Caco-2 (cell line): Measurements from ENCODE around the gene LAPTM5. TPM values are rescaled to one million over a fixed set of nuclear protein-coding genes. Genes with fewer than 3 reads are reported as not detected.

Experiments used
- BruUV-seq: library from RNA; stranded (reverse); fragments of 400-500 nt; replicated peaks from 2 replicates; lab custom pipeline; 2021; lab: Mats Ljungman, UMichigan
- CTCF ChIA-PET: fragments of 300-600 bp; sonication (Branson Sonifier 250); formaldehyde crosslinking; loops from one replicate; lab custom pipeline; 2022; ENCODE audit warnings: antibody characterized with exemption; lab: Charles Lee
- POLR2A ChIA-PET: fragments of 300-600 bp; sonication (Branson Sonifier 250); formaldehyde crosslinking; loops from one replicate; lab custom pipeline; 2022; ENCODE audit warnings: antibody characterized with exemption; lab: Charles Lee
- DNase-seq, 2 experiments: peaks; one replicate each; pipeline versions ENCODE4 v3.0.0 to v3.0.0-alpha.2; 2020 to 2022
- H3K27me3 ChIP-seq: replicated peaks from 2 replicates; pipeline ENCODE4 v1.6.0; 2011; ENCODE audit warnings: low read length; ENCODE audit not compliant: control insufficient read depth, insufficient read depth
- H3K36me3 ChIP-seq: 2 replicates; pipeline ENCODE4 v1.5.1; 2011; ENCODE audit warnings: low read length; ENCODE audit not compliant: control insufficient read depth, insufficient read depth
- H3K4me1 ChIP-seq: fragments of 250-450 bp; sonication (Bioruptor Pico); 2 replicates; pipeline ENCODE4 v1.5.1; 2020; ENCODE audit warnings: mild to moderate bottlenecking
- H3K4me3 ChIP-seq: 2 replicates; pipeline ENCODE4 v1.5.1; 2011; ENCODE audit warnings: low read depth, mild to moderate bottlenecking, control low read depth, low read length
- H3K9me3 ChIP-seq: fragments of 250-450 bp; sonication (Bioruptor Pico); 2 replicates; pipeline ENCODE4 v1.5.1; 2020; ENCODE audit warnings: mild to moderate bottlenecking, moderate library complexity
- H3K27ac Mint-ChIP-seq: one replicate; pipeline ENCODE4 v1.8.0; 2022; ENCODE audit warnings: mixed read lengths; ENCODE audit not compliant: unreplicated experiment
- H3K27me3 Mint-ChIP-seq: one replicate; pipeline ENCODE4 v1.8.0; 2022; ENCODE audit warnings: mixed read lengths; ENCODE audit not compliant: insufficient read depth, unreplicated experiment
- H3K36me3 Mint-ChIP-seq: one replicate; pipeline ENCODE4 v1.8.0; 2022; ENCODE audit warnings: mild to moderate bottlenecking, mixed read lengths; ENCODE audit not compliant: insufficient read depth, unreplicated experiment
- H3K4me1 Mint-ChIP-seq: one replicate; pipeline ENCODE4 v1.8.0; 2022; ENCODE audit warnings: low read depth, mixed read lengths; ENCODE audit not compliant: unreplicated experiment
- H3K4me3 Mint-ChIP-seq: one replicate; pipeline ENCODE4 v1.8.0; 2022; ENCODE audit warnings: mild to moderate bottlenecking, moderate library complexity, mixed read lengths; ENCODE audit not compliant: unreplicated experiment
- H3K9me3 Mint-ChIP-seq: one replicate; pipeline ENCODE4 v1.8.0; 2022; ENCODE audit warnings: mixed read lengths; ENCODE audit not compliant: unreplicated experiment
- CTCF ChIP-seq, 2 experiments: fragments of 200-600 bp in 1 of 2; IDR thresholded peaks; 1 replicate in 1 of 2; 2 replicates in 1 of 2; pipeline versions ENCODE4 v1.5.1 to v1.8.0; 2011 to 2022; ENCODE audit warnings: antibody characterized with exemption in 1 of 2, control low read depth in 1 of 2, inconsistent platforms in 1 of 2, low read depth in 1 of 2, low read length in 1 of 2, mild to moderate bottlenecking in 1 of 2, moderate library complexity in 1 of 2; ENCODE audit not compliant: insufficient read depth in 1 of 2, severe bottlenecking in 1 of 2, unreplicated experiment in 1 of 2
- intact Hi-C: fragments of 100-400 bp; cut with micrococcal nuclease; formaldehyde crosslinking; loops from one replicate; pipeline ENCODE4 v1.10.0; 2022; ENCODE audit not compliant: unreplicated experiment
- total RNA-seq: library from RNA; stranded (reverse); gene quantifications from 2 replicates; pipeline ENCODE4 v1.2.3, GENCODE V29; 2022

LAPTM5 gene
- total RNA-seq, 1 experiment from 2014 or later, result not detected

GRCh38 chr1:30699762-30700161 is 57.8 kb downstream of the LAPTM5 start:
- intact Hi-C loops, result loop anchor here (10.0 kb wide), 1 partner anchor 345 kb away; no protein-coding TSS in a partner anchor
- POLR2A ChIA-PET, result no interaction called here
- TF ChIP-seq CTCF (IDR thresholded peaks at IDR 0.05; ENCODE audit: insufficient read depth in 1 of 2, low read depth in 1 of 2, low read length in 1 of 2, severe bottlenecking in 1 of 2, unreplicated experiment in 1 of 2), result no peak
- no peak for DNase-seq
- no TSS peak for BruUV-seq
- no peaks in the 10 kb centered on the region for H3K9me3 ChIP-seq
- H3K27me3 Mint-ChIP-seq, result peaks cover 3% of the 10 kb centered on the region
- CTCF ChIA-PET, result no interaction called here
- no peaks in the 10 kb centered on the region for H3K4me1 ChIP-seq
- H3K4me3 Mint-ChIP-seq, result no peak overlapping the region
- H3K4me3 ChIP-seq, result no peak overlapping the region
- H3K9me3 Mint-ChIP-seq, result no peaks in the 10 kb centered on the region
- H3K36me3 ChIP-seq, result no peaks in the 10 kb centered on the region
- no peaks in the 10 kb centered on the region for H3K27me3 ChIP-seq
- no peaks in the 10 kb centered on the region for H3K36me3 Mint-ChIP-seq
- H3K4me1 Mint-ChIP-seq, result no peaks in the 10 kb centered on the region
- no peak overlapping the region for H3K27ac Mint-ChIP-seq

- H3K27ac Mint-ChIP-seq, result no peak overlapping the region
- no peaks in the 10 kb centered on the region for H3K36me3 Mint-ChIP-seq
- BruUV-seq, result no TSS peak
Observed at GRCh38 chr1:30698401-30698981, 59.1 kb downstream of the LAPTM5 start.

GRCh38 chr1:30697571-30698376 is 59.8 kb downstream of the LAPTM5 start:
- intact Hi-C loops, result no loop called here
- Mint-ChIP-seq H3K9me3 (no peaks in the 10 kb centered on the region), H3K4me3 (no peak overlapping the region), H3K4me1 (no peaks in the 10 kb centered on the region), H3K27me3 (peaks cover 7% of the 10 kb centered on the region), H3K27ac (no peak overlapping the region), H3K36me3 (no peaks in the 10 kb centered on the region)
- no peak for DNase-seq
- Histone ChIP-seq H3K4me3 (no peak overlapping the region), H3K27me3 (no peaks in the 10 kb centered on the region), H3K36me3 (no peaks in the 10 kb centered on the region), H3K9me3 (no peaks in the 10 kb centered on the region), H3K4me1 (no peaks in the 10 kb centered on the region)
- TF ChIP-seq CTCF (IDR thresholded peaks at IDR 0.05; ENCODE audit: insufficient read depth in 1 of 2, low read depth in 1 of 2, low read length in 1 of 2, severe bottlenecking in 1 of 2, unreplicated experiment in 1 of 2), result no peak
- POLR2A ChIA-PET, result no interaction called here
- CTCF ChIA-PET, result no interaction called here
- BruUV-seq, result no TSS peak

More at GRCh38 chr1:30698401-30698981, 59.1 kb downstream of the LAPTM5 start:
- Histone ChIP-seq H3K36me3 (no peaks in the 10 kb centered on the region), H3K9me3 (no peaks in the 10 kb centered on the region), H3K4me3 (no peak overlapping the region), H3K4me1 (no peaks in the 10 kb centered on the region), H3K27me3 (no peaks in the 10 kb centered on the region)
- Mint-ChIP-seq H3K4me3 (no peak overlapping the region), H3K27me3 (peaks cover 6% of the 10 kb centered on the region), H3K9me3 (no peaks in the 10 kb centered on the region), H3K4me1 (no peaks in the 10 kb centered on the region)
- no peak for DNase-seq
- no peak for TF ChIP-seq CTCF (IDR thresholded peaks at IDR 0.05; ENCODE audit: insufficient read depth in 1 of 2, low read depth in 1 of 2, low read length in 1 of 2, severe bottlenecking in 1 of 2, unreplicated experiment in 1 of 2)
- ChIA-PET CTCF (no interaction called here), POLR2A (no interaction called here)
- intact Hi-C loops, result no loop called here
